HG03378 (cell line): ENCODE results near the gene HDLBP.

Experiments used
- ATAC-seq: cut with Tn5 transposase; IDR thresholded peaks from one replicate; pipeline ENCODE4 v1.9.1; 2021; ENCODE audit warnings: mild to moderate bottlenecking, moderate library complexity; ENCODE audit not compliant: unreplicated experiment

Gene HDLBP

GRCh38 chr2:241214766-241215165, 100.7 kb downstream of the HDLBP start:
- no peak for ATAC-seq

GRCh38 chr2:241214209-241214608, 101.3 kb downstream of the HDLBP start:
- no peak for ATAC-seq

- no peak for ATAC-seq
Observed at GRCh38 chr2:241213567-241213966, 101.9 kb downstream of the HDLBP start.

GRCh38 chr2:241213041-241213440, 102.4 kb downstream of the HDLBP start:
- no peak for ATAC-seq

GRCh38 chr2:241211276-241211675, 104.2 kb downstream of the HDLBP start:
- no peak for ATAC-seq

GRCh38 chr2:241209271-241209670, 106.2 kb downstream of the HDLBP start:
- no peak for ATAC-seq

GRCh38 chr2:241208058-241208457, 107.4 kb downstream of the HDLBP start:
- no peak for ATAC-seq

- no peak for ATAC-seq
Observed at GRCh38 chr2:241207641-241208040, 107.8 kb downstream of the HDLBP start.

GRCh38 chr2:241207151-241207550, 108.3 kb downstream of the HDLBP start:
- ATAC-seq, result no peak

- ATAC-seq, result no peak
Observed at GRCh38 chr2:241205086-241205485, 110.4 kb downstream of the HDLBP start.

- no peak for ATAC-seq
Observed at GRCh38 chr2:241204490-241204889, 111.0 kb downstream of the HDLBP start.

- no peak for ATAC-seq
Observed at GRCh38 chr2:241204010-241204384, 111.5 kb downstream of the HDLBP start.

GRCh38 chr2:241203218-241204009, 112.1 kb downstream of the HDLBP start:
- no peak for ATAC-seq

GRCh38 chr2:241202681-241203080, 112.8 kb downstream of the HDLBP start:
- ATAC-seq, result no peak

GRCh38 chr2:241202268-241202585, 113.2 kb downstream of the HDLBP start:
- no peak for ATAC-seq

GRCh38 chr2:241201445-241202267, 113.8 kb downstream of the HDLBP start:
- ATAC-seq, result no peak

- no peak for ATAC-seq
Observed at GRCh38 chr2:241200822-241201395, 114.6 kb downstream of the HDLBP start.

GRCh38 chr2:241199897-241200821, 115.3 kb downstream of the HDLBP start:
- ATAC-seq, result no peak

- ATAC-seq, result no peak
Observed at GRCh38 chr2:241199286-241199685, 116.2 kb downstream of the HDLBP start.

- ATAC-seq, result no peak
Observed at GRCh38 chr2:241198381-241199279, 116.8 kb downstream of the HDLBP start.
